Fibroblast of skin of right quadriceps (primary cell): ENCODE measurements around the gene E2F2.

Experiments used
- DNase-seq: peaks from one replicate; pipeline ENCODE4 v3.0.0-alpha.2; 2013

E2F2 gene

DNA sequence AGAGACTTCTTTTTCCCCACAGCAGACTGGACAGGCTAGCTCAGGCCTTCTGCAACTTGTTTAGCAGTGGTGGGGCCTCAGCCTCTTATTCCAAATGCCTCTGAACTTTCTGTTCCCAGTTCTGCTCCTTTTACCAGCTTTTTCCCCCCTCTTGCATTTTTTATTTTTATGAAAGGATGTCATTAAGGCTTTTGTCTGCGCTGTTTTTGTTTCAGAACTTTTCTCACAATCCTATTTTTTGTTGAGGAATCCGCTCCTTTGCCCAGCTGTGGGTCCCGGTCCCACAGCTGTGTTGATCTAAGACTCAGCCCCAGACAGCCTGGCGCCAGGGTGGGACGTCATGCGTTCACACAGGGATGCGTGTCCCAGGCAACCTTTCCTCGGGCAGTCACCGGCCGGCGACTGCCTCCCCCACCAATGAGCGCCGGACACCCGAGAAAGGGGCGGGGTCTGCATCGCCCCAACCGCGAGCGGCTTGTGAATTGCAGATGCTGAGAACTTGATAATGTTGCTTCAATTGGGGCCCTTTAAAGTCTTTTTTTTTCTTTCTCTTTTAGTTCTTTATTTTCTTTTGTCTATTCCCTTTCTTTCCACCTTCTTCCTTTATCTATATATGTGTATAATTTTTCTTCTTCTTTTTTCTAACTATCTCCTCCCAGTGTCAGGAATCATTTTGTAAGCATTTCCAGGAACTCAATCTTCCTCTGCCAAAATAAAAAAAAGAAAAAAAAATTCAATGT lies 31.3 kb upstream of the E2F2 start:
- peak; percentile 98 for DNase-seq

DNA sequence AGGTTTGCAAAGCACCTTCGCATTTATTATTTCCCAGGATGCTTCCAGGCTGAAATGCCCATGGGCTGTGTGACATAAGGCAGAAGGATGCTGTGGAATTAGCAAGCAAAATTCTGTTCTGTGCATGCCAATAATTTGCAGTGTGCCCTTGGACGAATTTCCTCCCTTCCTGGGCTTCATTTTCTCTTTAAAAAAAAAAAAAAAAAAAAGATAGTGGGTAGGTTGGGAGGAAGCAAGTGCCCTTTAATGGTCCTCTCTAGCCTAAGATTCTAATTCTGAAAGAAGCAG lies 30.7 kb upstream of the E2F2 start:
- DNase-seq, result peak; percentile 35

DNA sequence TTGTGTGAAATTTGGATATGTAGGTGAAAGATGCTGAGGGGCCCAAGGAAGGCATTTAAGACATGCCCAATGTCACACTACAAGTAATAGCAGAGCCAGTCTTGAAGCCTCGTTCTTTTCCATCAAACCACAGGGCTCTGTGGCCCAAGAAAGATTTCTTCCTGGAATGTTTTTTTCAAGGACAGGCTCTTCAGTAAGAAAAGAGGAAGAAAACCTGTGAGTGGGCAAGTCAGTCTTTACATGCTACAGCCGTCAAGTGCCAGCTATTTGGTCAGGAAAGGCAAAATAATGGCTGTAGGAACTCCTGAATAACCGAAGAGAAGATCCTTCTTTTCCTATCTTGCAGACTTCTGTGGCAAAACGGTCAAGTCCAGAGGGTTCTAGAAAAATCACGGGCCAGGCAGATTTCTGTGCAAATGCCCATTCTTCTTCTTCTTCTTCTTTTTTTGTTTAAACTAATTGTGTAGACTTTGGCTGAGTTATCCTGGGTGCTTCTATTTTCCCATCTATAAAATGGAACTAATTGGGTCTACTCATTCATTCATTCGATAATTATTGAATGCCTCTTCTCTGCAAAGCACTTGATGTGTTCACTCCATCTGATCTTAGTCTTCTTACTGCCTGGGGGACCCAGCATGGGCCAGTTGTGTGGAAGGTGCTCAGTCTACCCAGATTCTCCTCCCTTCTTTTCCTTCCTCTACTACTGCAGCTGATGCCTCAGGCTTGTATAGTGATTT lies 30.2 kb upstream of the E2F2 start:
- no peak for DNase-seq

DNA sequence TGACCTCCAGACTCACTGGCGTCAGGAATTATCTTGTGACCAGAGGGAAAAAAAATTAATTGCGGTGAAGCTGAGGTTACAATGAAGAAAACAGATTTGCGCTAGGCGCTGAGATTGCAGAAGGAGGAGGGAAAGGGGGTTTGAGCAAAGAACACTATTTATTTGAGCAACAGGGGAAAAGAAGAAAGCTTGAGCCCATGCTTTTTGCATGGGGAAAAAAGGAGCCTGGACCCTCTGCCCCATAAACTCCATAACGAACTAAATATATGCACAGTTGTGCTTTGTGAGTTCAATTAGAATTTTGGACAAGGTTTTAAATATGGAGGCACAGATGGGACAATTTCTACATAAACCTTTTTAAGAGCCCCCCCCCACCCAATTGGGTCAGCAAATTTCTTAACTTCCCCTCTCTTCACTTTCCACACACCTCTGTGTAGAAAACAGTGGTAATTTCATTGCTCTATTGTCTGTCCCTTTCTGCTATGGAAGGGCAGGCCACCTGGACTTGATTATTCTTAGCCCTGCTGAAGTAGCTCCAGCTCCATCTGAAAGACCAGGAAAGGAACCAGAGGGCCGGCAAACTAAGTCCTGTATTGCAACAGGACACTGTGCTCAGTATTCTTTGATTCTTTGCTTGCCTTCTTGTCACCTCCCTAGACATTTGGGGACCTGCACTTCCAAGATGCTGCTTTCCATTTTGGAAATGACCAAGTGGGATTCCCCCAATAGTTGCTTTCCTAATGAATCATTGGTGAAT lies 29.1 kb upstream of the E2F2 start:
- peak; percentile 64 for DNase-seq

DNA sequence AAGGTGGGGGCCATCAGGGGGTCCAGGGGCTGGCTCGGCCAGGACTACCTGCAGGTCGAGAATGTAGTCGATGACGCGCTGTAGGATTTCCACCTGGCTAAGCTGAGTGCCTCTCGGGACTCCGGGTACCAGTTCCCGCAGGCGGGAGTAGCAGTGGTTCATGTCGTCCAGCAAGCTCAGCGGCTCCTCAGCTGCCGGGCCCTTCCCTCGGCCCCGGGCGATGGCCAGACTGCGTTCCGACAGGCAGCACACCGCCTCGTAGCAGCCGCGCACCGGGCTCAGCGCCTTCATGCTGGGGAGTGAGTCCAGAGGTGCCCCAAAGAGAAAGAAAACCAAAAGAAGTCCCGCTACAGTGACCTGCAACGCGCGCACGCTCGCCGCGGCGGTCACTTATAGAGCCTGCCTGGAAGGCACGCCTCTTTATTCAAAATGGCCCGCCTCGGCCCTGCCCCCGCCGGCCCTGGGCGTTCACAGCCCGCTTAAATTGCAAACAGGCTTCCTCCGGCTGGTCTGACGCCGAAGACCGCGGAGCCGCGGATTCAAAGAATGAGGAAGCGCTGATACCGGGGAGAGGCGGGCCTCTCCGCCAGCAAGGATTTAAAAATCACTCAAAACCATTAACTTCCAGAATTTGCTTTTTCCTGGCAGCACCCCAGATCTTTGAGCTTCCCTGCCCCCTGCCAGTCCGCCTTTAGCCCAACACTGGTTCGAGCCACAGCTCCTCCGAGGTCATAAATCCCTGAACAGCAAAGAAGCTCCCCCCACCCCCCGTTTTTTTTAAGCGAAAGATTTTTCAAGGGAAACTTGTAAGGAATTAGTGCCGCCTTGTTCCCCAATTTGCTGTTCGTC lies 28.3 kb upstream of the E2F2 start, which contains the start of gene ID3:
TSS of gene ID3 (minus strand) at position 366 of the 849 bp plus-strand sequence. CDS start at position 291, 75 bp downstream.
- peak; percentile 99 for DNase-seq

DNA sequence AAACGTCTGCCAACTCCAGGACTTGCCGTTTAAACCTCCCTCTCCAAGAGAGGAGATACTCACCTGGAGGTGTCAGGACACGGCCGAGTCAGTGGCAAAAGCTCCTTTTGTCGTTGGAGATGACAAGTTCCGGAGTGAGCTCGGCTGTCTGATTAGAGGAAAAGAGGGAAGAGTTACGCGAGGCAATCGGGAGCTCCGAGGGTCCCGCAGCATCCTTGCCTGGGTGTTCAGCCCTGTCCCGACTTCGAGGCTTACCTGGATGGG lies 27.8 kb upstream of the E2F2 start:
- no peak for DNase-seq

DNA sequence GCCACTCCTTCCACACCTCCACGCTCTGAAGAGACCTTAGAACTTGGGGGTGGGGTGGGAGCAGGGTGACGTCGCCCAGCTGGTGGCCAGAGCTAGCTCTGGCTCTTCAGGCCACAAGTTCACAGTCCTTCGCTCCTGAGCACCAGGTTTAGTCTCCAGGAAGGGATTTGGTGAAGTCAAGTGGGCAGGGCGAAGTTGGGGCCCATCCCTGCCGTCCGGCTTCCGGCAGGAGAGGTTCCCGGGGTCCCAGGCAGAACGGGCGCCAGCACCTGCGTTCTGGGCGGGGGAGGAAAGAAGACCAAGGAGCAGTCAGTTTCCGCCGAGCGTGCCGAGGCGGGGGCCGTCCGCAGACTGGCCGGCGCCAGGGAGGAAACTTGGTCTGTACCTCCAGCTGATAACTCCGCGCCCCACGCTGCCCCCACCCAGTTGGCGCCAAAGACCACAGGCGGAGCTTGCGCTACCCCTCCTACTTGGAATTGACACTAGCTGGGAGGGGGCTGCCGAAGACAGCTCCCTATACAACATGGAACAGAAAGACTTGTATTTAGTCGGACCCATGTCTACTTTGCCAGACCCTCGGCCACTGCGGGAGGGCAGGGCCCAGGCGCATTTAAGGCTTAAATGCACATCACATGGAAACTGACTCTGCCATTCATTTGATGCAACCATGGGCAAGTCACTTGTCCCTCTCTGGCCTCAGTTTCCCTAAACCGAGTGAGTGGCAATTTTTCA lies 27.3 kb upstream of the E2F2 start:
- peak; percentile 39 for DNase-seq

DNA sequence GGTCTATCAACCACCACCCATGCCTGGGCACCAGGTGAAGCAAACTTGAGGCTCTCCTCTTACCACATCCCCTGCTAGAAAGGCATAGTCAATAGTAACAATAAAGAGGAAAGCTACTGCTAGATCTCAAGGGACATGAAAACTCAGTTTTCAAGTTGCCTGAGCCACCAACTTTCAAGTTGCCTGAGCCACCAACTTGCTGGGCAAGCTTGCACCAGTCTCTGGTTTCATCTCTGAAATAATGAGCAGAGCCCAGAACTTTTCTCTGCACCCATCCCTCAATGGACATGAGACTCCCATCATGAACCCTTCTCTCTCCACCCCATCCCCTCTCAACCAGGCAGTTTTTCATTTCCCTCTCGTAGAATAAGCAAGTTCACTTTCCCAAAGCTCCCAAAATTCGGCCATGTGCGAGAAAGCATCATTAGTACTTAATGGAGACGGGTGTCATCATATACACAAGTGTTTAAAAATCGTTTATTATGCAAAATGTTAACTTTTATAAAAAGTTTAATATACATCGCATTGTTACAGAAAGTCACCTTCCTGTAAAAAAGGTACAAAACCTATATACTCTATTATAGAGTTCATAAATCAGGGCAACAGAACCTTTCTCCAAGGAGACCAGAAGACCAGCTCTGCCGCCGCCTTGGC lies 26.6 kb upstream of the E2F2 start:
- DNase-seq, result peak; percentile 14

DNA sequence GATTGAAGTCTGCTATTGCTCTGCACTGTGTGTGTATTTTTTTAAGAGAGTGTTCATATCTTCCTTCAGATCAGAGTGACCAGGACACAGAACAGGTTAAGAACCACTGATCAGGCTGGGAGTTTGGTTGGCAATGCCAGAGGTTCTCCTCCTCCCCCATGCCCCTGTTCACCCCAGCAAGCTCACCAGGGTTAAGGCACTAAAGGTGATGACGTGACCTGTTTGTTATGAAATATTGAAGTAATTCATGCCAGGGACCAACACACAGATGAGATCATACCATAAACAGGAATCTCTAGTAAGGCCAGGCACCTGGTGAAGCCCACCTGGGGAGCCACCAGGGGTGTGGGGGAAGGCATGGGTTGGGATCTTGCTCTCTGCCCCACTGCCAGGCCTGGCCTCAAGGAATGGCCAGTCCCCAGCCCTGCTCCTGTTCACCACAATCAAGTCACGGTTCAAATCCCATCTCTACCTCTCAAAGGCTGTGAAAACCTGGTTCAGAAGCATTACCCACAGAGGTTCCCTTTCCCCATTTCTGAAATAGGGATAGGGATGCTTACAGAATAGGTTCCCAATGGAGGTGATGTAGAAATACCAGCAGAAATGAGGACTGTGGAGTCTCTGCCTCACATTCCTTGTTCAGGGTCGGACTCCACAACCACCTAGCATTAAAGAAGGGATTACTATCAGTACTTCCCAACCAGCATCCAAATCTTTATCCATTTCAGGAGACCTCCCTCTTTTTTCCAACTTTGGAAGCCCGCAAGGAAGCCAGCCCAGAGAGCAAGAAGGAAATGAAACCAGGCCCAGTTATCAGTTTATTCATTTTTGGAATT lies 25.8 kb upstream of the E2F2 start:
- DNase-seq, result peak; percentile 61

DNA sequence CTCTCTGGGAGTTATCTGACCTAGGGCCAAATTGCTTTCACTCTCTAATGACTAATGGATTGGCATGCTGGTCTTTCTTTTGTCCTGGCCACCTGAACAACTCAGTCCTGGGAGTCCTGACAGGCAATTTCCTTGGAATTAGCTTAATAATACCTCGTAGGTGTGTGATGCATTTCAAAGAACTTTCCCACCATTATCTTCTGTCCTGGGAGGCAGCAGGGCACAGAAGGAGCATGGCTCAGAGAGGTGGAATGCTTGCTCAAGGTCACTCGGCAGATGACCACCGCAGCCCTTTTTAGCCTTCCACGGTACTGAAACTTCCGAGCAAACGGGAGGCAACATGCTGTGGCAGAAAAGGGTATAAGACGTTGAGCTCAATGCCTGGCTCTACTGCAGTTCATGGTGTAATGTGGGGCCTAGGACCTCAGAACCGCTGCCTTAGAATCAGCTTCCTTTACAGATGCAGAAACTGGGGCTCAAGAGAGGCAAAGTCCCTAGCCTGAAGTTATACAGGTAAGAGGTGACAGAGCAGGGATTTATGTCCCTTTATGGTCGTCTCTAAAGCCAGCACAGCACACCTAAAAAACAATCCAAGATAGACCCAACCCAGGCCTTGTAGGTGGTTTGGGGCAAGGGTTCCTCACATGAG lies 25.1 kb upstream of the E2F2 start:
- DNase-seq, result peak; percentile 74

DNA sequence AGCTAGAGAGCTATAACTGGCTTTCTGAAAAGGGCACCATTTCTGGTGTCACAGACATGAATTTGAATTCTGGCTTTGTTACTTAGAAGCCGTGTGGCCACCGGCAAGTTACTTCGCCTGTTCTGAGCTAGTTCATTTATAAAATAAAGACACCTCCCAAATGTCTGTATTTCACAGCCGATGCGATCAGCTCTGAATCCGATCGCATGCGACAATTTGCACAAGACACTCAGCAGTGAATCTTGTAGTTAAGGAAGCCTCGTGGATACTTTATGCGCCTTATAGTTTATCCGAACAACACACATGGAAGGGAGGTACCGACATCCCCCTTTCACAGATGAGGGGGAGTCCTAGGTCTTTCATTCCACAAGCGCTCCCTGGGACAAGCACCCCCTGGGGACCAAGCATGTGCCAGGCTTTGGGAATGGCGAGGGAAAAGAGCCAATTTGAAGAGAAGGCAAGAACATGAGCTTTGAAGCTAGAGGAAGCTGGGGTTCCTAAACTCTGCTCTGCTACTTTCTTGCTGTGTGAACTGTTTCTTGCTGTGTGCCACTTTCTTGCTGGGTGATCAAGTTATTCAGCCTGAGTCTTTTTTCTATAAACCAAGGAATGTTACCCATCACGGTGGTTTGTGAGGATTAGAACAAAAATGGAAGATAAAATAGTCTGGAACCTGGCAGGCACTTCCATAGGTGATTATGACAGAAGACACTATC lies 24.4 kb upstream of the E2F2 start:
- DNase-seq, result peak; percentile 77

DNA sequence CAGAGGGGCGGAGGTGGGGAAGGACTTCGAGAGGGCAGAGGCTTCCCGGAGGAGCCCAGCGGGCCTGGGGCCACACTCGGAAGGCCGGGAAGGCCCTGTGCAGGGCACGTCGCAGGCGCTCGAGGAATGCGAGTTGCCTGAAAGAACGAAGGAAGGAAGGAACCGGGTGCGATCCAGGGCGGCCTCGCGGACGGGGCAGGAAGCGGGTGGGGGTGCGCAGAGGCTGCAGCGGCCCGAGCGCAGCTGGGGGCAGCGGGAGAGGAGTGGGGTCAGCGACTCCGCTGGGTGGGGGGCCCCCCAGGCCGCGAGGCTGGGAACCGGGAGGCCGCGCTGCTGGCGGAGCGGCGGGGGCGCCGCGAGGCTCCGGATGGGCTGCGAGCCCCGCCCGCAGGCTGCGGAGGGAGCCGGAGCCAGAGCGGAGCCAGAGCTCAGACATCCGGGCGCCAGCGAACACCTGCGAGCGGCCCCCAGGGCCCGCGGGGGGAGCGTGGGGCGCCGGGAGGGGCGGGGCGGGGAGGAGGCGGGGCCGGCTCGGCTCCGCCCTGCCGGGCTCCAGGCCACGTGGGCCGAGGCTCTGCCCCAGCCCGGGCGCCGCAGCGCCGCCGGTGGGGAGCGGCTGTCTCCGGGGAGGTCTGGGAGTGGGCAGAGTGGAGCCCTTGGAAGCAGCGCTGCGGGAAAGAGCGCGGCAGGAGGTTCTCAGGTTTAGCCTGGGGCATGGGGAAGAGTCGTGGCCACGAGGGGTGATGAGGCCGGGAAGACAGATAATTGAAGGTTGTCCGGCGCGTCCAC lies 23.6 kb upstream of the E2F2 start:
- DNase-seq, result peak; percentile 90

DNA sequence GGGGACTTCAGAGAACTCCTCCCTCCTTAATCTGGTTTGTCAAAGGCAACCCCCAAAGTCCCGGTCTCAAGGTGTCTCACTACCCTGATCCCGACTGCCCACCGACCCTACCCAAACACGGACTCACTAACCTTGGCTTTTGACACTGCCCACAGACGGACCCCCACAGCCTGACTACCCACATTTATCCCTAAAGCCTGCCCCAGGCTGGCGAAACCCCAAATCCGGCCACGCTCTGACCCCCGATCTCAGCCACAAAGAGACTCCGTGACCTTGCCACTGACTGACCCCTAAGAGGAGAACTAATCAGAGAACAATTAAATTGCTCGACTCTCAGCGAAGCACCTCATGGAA lies 23.1 kb upstream of the E2F2 start:
- no peak for DNase-seq

DNA sequence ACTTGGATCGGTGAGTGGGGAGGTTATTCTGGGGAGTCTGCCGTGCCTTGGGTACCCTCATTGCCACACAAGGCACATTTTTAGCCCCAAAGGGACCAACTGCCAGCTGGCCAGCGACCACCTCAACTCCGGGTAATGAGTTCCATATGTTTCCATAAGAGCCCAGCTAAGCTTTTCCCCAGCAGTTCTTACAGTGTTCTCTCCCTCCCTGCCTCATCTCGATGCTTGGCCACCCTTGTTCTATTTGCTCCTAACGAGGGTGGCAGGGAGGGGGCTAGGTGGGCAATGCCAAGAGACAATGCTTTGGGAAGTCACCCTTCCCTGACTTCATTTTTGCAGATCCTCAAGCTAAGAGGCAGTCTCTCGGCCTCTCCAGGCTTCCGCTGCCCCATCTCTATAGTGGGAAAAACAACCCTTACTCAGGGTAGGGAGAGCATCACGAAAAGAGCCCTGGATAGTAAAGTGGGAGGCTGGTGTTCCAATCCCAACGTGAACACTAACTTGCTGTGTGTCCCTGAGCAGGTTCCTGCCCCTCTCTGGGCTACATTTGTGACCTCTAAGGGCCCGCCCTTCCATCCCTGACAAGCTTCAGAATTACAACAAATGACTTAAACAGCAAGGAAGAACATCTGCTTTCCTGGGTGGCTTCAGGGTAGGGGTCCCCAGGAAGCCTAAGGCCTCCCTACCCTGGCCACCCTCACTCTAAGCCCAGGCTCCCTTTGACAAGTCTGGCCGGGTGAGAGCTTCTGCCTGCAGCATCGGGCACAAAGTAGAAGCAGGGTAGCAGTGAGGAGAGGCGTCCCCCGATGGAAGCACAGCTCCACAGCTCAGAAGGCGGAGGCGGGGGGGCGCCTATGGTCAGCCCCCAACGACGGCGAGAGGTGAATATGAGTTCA lies 22.4 kb upstream of the E2F2 start:
- no peak for DNase-seq

DNA sequence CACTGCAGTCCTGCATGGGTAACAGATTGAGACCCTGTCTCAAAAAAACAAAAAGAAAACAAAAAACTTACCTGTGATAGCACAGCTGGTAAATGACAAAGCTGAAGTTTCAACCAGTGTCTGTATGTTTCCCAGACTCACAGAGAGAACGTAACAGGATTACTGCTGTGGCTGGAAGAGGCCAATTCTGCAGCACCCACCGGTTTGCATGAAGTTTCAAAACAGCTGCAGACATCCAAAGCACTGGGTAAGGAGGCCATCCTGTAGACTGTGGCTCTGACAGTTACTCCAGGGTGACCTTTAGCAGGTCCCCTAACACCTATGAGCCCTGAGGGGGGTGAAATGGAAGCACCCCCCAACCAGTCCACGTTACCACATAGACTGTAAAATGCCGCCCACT lies 20.8 kb upstream of the E2F2 start:
- DNase-seq, result no peak

DNA sequence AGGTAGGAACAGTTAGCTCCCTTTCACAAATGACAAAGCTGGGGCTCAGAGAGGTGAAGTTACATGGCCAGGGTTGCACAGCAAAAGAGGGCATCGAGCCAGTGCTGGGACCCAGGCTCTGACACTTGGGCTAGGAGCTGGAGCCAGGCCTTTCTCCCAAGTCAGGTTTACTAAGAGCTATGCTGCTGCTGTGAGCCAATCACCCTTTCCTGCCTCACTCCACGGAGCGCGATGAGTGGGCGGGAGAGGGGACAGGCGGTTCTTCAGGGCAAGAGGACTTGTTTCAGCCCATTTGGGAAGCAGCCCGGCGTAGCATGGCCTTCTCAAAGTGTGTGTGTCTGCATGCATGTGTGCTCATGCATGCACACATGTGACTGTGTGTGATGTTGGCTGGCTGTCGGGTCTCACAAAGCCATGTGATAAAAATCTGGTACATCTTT lies 17.7 kb upstream of the E2F2 start:
- DNase-seq, result peak; percentile 58

DNA sequence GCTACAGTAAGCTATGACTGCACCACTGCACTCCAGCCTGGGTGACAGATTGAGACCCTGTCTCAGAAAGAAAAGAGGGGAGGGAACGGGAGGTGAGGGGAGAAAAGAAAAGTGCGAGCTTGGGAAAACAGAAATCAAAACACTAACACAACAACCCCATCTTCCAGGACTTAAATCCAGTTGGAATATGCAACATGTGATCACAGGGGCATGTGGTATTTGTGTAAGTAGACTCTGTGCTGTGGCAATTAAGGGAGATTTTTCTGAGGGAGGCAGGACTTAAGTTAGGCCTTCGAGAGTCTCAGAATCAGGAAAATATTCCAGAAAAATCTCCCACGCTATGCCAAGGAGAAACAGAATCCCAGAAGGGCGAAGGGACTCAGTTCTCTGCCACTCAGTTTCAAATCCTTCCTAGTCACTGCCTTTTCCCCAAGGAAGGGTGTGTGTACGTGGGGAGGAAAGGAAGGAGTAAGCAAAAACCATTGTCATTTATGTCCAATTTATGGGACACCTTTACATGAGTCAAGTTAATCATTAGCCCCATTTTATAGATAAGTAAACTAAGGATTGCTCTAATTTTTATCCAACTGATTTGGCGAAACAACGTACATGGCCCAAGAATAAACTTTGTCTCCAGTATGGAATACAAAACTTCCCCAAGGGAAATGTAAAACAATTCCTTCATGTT lies 16.0 kb upstream of the E2F2 start:
- DNase-seq, result no peak
